GM19324 (cell line): ENCODE measurements around the gene MACROD1.

ENCODE experiments used
- ATAC-seq: cut with Tn5 transposase; IDR thresholded peaks from one replicate; pipeline ENCODE4 v1.9.1; 2021; ENCODE audit warnings: mild to moderate bottlenecking, moderate library complexity; ENCODE audit not compliant: unreplicated experiment, low FRiP score

MACROD1 gene

DNA sequence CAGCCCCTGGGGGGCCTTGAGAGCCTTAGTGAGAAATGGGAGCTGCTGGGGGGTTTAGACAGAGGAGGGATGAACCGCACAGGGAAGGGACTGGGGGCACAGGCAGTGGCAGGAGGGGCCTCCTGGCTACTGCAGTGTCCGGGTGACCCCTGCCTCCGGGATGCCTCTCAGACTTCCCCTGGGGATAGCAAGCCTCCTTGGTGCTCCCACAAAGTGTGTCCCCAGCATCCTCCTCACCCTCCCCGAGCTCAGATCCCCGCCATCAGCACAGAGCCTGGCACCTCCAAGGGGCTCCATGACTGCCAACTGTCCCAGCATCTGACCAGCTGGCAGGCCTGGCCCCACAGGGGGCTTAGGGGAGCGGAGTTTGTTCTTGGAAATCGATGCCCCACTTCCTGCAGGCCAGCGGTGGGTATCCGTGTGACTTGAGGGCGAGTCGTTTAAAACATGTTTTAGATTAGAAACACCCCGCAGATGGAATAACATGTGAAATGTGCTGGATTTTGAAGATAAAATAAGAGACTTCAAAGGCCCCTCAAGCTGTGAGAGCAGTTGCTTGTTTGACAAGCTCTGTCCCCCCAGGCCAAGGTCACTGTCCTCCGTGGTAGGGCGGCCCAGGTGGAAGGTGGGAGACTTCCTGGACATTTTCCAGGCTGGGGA, 143.7 kb downstream of the MACROD1 start:
- no peak for ATAC-seq

GRCh38 chr11:64021757-64022093, 144.2 kb downstream of the MACROD1 start:
- ATAC-seq, result no peak

DNA sequence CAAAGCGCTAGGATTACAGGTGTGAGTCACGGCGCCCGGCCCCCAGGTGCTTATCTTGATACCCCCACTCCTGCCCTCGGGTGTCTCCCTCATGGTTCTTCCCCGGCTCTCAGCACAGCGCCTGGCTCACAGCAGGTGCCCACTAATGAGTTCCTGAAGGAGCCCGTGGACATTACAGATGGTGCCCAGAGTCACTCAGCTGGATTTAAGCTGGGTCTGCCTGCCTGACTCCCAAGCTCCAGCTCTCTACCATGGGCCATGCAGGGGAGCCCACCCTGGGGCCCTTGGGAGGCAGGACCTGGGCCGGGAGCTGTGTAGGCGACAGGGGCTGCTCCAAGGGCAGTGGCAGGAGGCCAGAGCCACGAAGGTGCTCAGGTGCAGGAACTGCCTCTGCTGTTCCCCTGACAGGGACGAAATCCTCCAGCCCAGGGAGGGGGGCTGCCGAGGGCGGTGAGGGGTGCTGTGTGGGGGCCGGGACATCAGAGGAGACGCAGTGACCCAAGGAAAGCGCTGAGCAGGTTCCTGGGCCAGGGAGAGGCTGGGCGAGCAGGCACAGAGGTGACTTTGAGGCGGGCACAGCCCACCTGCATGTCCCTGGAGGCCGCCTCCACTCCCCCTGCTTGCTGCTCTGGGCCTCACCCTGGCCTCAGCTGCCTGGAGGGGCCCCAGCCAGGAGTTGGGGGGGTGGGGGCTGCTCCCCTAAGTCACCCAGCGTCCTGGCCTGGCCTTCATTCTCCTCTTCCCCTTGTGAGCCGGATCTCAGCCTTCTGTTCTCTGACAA, 144.7 kb downstream of the MACROD1 start:
- ATAC-seq, result no peak

GRCh38 chr11:64019106-64020037, 146.5 kb downstream of the MACROD1 start:
- ATAC-seq, result no peak

- no peak for ATAC-seq
Observed at GRCh38 chr11:64018310-64018709, 147.6 kb downstream of the MACROD1 start.

- ATAC-seq, result no peak
Observed at GRCh38 chr11:64017945-64018224, 148.0 kb downstream of the MACROD1 start.

DNA sequence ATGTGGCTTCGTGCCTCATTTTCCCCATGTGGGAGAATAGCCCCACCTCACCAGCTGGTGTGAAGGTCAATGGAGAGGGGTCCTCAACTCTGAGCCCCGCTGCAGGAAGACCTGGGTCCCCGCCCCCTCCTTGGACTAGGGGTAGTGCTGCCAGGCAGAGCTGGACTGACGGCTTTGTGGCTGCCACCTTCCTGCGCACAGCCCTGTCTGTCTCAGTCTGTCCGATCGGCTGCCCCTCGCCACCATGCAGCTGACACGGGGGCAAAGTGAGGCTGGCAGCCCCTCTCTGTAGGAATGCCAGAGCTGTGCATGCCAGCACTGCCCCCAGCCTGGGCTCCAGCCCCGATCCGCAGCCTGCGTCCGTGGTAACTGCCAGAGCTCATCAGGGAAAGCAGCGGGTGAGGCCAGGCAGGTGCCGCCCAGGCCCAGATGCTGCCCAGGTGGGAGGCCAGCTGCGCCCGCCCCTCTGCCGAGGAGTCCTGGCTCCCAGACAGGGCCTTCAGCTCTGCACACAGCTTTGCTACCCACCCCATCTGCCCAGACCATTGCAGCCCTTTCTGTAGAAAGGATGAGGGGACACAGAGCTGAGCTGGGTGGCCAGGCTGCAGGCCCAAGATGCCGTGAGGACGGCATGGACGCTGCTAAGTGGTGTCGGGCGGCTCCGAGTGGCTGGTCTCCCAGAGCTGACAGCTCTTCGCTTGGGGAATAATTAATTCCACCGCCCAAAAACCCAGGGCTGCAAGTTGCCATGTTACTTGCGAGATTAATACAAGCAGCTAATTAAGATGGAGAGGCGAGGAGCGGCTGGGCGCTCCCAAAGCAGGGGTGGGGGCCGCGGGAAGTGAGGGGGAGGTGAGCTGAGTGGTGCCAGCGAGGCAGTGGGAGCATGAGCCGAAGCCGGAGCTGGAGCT, 149.7 kb downstream of the MACROD1 start:
- no peak for ATAC-seq

GRCh38 chr11:64015510-64015909, 150.4 kb downstream of the MACROD1 start:
- ATAC-seq, result no peak

DNA sequence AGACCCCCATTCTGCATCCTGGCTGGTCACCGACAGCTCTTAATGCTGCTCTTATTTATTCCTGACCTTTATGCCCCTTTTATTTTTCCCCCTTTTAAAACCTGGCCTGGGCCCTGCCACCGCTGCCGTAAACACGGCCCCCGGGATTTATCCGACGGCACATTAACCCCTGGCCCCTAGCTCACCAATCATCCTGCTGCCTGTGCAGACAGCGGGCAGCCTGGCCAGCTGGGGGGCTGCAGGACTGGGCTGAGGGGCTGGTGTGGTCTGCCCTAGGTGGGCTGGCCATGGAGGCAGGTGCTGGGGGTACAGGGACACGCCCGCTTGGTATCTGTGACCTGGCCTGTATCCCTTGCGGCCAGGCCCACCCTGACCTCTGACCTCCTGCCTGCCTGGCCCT, 151.6 kb downstream of the MACROD1 start:
- ATAC-seq, result no peak

DNA sequence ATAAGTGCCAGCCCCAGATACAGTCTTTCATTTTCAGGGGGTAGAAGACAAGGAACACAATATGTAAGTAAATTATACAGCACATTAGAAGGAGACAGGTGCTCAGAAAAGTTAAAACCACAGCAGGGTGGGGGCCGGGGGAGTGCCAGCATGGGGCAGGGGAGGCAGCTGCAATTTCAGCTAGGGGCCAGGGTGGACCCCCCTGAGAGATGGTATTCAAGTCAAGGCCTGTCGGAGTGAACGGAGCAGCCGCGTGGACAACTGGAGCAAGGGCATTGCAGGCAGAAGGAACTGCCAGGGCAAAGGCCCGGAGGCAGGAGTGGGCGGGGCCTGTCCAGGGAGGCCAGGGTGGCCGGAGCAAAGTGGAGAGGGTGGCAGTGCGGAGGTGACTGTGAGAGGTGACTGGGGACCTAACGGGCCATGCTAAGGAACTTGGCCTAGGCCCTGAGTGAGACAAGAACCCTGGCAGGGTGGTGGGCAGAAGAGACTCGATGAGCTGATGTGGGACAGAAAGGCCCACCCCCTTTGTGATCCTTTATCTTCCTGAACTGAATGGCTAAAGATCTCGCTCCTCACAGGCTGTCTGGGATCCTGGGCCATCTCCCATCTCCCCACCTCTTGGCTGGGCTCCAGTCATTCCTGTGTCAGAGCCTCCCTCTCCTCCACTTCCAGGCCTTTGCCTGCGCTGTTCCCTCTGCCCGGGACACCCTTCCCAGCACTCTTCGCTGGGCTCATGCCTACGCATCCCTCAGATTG, 152.6 kb downstream of the MACROD1 start:
- ATAC-seq, result no peak

- no peak for ATAC-seq
Observed at GRCh38 chr11:64011371-64011770, 154.5 kb downstream of the MACROD1 start.

DNA sequence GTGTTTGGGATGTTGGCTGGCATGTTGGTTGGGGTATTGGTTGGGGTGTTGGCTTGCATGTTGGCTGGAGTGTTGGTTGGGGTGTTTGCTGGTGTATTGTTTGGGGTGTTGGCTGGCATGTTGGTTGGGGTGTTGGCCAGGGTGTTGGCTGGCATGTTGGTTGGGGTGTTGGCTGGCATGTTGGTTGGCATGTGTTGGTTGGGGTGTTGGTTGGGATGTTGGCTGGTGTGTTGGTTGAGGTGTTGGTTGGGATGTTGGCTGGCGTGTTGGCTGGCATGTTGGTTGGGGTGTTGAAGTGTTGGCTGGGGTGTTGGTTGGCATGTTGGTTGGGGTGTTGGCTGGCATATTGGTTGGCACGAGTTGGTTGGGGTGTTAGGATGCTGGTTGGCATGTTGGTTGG, 155.1 kb downstream of the MACROD1 start:
- ATAC-seq, result no peak

- ATAC-seq, result no peak
Observed at GRCh38 chr11:64009710-64010109, 156.2 kb downstream of the MACROD1 start.

GRCh38 chr11:64008914-64009633, 156.8 kb downstream of the MACROD1 start:
- no peak for ATAC-seq

DNA sequence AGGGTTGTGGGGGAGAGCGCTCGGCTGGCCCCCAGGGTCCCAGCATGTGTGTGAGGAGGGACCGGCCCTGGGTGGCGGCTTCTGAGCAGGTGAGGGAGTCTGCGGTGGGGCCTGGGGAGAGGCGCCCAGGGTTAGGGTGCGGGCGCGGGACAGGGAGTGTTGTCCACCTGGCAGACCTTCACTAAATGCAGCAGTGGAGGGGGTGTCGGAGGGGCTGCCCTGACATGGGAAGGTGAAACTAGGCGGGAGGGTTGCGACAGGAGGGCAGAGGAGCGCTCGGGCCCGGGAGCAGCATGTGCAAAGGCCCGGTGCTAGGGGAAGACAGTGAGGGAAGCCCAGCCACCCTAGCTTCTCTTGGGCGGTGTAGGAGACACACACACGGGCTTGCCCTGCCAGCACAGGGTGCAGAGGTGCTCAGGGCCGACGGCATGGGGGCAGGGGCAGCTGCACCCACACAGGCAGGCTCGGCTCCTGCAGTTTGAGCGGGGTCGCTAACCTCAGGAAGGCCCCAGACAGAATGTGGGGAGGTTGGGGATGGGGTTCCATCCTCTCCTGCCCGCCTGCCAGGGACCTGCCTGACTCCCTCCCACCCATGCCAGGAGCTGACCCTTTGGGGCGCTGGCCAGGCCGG, 157.5 kb downstream of the MACROD1 start:
- no peak for ATAC-seq

DNA sequence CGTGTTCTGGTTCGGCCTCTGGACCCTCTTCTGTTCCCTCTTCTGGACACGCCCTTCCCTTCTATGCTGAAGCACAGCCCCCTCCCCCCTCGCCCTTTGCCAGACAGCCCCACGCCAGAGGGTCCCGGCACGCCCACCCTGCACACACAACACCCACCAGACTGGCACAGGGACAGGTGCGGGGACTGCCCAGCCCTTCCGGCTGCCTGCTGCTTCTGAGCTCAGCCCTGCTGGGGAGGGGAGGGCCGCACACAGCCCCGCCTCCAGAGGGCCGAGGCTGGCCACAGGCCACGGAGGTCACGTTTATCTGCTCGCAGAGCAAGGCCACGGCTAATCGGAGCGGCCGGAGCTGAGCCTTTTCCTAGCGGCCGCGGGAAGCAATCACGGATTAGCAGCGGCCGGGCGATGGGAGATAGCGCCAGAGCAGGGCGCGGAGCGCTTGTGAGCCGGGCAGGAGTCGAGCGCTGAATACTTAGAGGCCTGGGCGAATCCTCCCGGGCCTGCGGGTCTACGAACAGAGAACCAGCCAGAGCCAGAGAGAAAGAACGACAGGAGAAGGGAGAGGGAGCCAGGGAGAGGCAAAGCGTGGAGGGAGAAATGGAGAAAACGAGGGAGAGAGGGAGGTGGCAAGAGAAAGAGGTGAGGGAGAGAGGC, 158.2 kb downstream of the MACROD1 start:
- no peak for ATAC-seq

- ATAC-seq, result no peak
Observed at GRCh38 chr11:64007160-64007628, 158.7 kb downstream of the MACROD1 start.

DNA sequence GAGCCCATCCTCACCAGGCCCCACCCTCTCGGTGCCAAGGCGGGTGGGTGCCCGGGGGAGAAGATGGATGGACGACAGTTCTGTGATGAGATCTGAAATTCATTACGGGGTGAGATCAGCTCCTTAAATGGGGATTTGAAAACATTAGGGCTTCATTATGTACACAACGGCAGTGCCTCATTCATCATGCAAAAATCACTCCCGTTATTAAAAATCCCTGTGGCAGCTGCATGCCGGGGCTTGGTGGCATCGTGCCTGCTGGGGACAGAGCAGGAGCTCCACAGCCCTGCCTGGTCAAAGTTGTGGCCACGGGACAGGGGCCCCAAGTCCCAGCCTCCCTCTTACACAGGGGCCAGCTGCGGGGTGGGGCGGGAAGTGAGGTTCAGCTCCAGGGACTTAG, 159.5 kb downstream of the MACROD1 start:
- ATAC-seq, result no peak
